Measurements from ENCODE around the gene GFOD2. TPM values are rescaled to one million over a fixed set of nuclear protein-coding genes. Genes with fewer than 3 reads are reported as not detected.

Gene GFOD2
- total RNA-seq, 4 donors from 2014 or later = 8.9 to 15.4 (median 11.6) TPM

GRCh38 chr16:67713647-67714273 is 5.4 kb downstream of the GFOD2 start:
- ATAC-seq (no peak), DNase-seq (no peak)
- TF ChIP-seq CTCF (IDR thresholded peaks at IDR 0.05 in 4 of 5, conservative IDR thresholded peaks at IDR 0.05 in 1 of 5) (no peak), POLR2A (IDR thresholded peaks at IDR 0.05) (no peak)
- peaks cover 14 to 19% of the 10 kb centered on the region in 2 donors for H3K4me1 ChIP-seq
- no peak overlapping the region for H3K4me3 ChIP-seq
- in situ Hi-C loops (cut with MboI; ENCODE audit: low sequenced_read_pairs in 4 of 4) (no loop called here), intact Hi-C loops (cut with DNase I; ENCODE audit: low total_unique reads) (no loop called here)
- no peaks in the 10 kb centered on the region for H3K27me3 ChIP-seq
- no peaks in the 10 kb centered on the region for H3K9me3 ChIP-seq
- H3K27ac ChIP-seq = no peak overlapping the region
- H3K36me3 ChIP-seq = no peaks in the 10 kb centered on the region

- intact Hi-C loops (cut with DNase I; ENCODE audit: low total_unique reads) = no loop called here
- Histone ChIP-seq H3K27ac (no peak overlapping the region), H3K36me3 (no peaks in the 10 kb centered on the region), H3K4me3 (no peak overlapping the region), H3K9me3 (no peaks in the 10 kb centered on the region), H3K4me1 (peaks cover 16 to 23% of the 10 kb centered on the region in 2 donors), H3K27me3 (no peaks in the 10 kb centered on the region)
- TF ChIP-seq CTCF (IDR thresholded peaks at IDR 0.05 in 4 of 5, conservative IDR thresholded peaks at IDR 0.05 in 1 of 5) (no peak), POLR2A (IDR thresholded peaks at IDR 0.05) (no peak)
- ATAC-seq = no peak
- in situ Hi-C loops (cut with MboI; ENCODE audit: low sequenced_read_pairs in 4 of 4) = no loop called here
- no peak for DNase-seq
Measured at GRCh38 chr16:67710607-67711006, 8.5 kb downstream of the GFOD2 start.

- ATAC-seq (no peak), DNase-seq (no peak)
- no peaks in the 10 kb centered on the region for H3K27me3 ChIP-seq
- peaks cover 30 to 36% of the 10 kb centered on the region in 2 donors for H3K4me1 ChIP-seq
- TF ChIP-seq CTCF (IDR thresholded peaks at IDR 0.05 in 4 of 5, conservative IDR thresholded peaks at IDR 0.05 in 1 of 5) (no peak), POLR2A (IDR thresholded peaks at IDR 0.05) (no peak)
- H3K27ac ChIP-seq = peak overlapping the region; percentile 71 to 81 (median 73)
- in situ Hi-C loops (cut with MboI; ENCODE audit: low sequenced_read_pairs in 4 of 4) = no loop called here
- H3K4me3 ChIP-seq = no peak overlapping the region
- intact Hi-C loops (cut with DNase I; ENCODE audit: low total_unique reads) = loop anchor here (2.0 kb wide), 1 partner anchor 32 kb away; no protein-coding TSS in a partner anchor
- H3K9me3 ChIP-seq = no peaks in the 10 kb centered on the region
- H3K36me3 ChIP-seq = no peaks in the 10 kb centered on the region
Measured at GRCh38 chr16:67709050-67709449, 10.1 kb downstream of the GFOD2 start.

GRCh38 chr16:67708368-67708771 is 10.7 kb downstream of the GFOD2 start:
- H3K4me3 ChIP-seq = no peak overlapping the region
- peak overlapping the region; percentile 71 to 81 (median 73) for H3K27ac ChIP-seq
- in situ Hi-C loops (cut with MboI; ENCODE audit: low sequenced_read_pairs in 4 of 4) = no loop called here
- ATAC-seq = peak; percentile 82 to 95
- no peaks in the 10 kb centered on the region for H3K27me3 ChIP-seq
- peak; percentile 50 to 63 for DNase-seq
- no peaks in the 10 kb centered on the region for H3K9me3 ChIP-seq
- H3K36me3 ChIP-seq = no peaks in the 10 kb centered on the region
- peaks cover 37 to 42% of the 10 kb centered on the region in 2 donors for H3K4me1 ChIP-seq
- intact Hi-C loops (cut with DNase I; ENCODE audit: low total_unique reads) = loop anchor here (2.0 kb wide), 1 partner anchor 32 kb away; no protein-coding TSS in a partner anchor
- TF ChIP-seq POLR2A (IDR thresholded peaks at IDR 0.05) (peak; percentile 8 to 52), CTCF (IDR thresholded peaks at IDR 0.05 in 4 of 5, conservative IDR thresholded peaks at IDR 0.05 in 1 of 5) (no peak)

Data from gastrocnemius medialis (tissue), 4 donors.